Body of pancreas (tissue), 4 donors: ENCODE measurements around the gene TMEM213. TPM values are rescaled to one million over a fixed set of nuclear protein-coding genes. Genes with fewer than 3 reads are reported as not detected.

Experiments used
- ATAC-seq: fragments of 150-250 bp; one replicate; pipeline ENCODE4 v1.9.1; 2016
- DNase-seq, 4 donors: peaks; one replicate each; pipeline ENCODE4 v3.0.0-alpha.2; 2019
- H3K27ac ChIP-seq, 4 donors: fragments of 200-600 bp; sonication (generic); 1 replicate in 3 of 4; 2 replicates in 1 of 4; pipeline versions ENCODE4 v1.5.1 to v1.6.1; 2016 to 2019; ENCODE audit warnings: mild to moderate bottlenecking in 1 of 4, mixed read lengths in 1 of 4, moderate library complexity in 1 of 4
- H3K27me3 ChIP-seq, 2 donors: fragments of 200-600 bp; sonication (generic); one replicate each; pipeline ENCODE4 v1.6.0; 2016; ENCODE audit warnings: mild to moderate bottlenecking in 1 of 2
- H3K36me3 ChIP-seq, 2 donors: fragments of 200-600 bp; sonication (generic); replicated peaks in 1 of 2; 2 replicates each; pipeline ENCODE4 v1.5.1; 2016; ENCODE audit warnings: low read depth in 2 of 2; ENCODE audit not compliant: insufficient read depth in 1 of 2
- H3K4me1 ChIP-seq: fragments of 200-600 bp; sonication (generic); one replicate; pipeline ENCODE4 v1.6.0; 2016
- H3K4me3 ChIP-seq, 2 donors: fragments of 200-600 bp; sonication (generic); 1 replicate in 1 of 2; 2 replicates in 1 of 2; pipeline ENCODE4 v1.5.1; 2016 to 2019
- H3K9me3 ChIP-seq, 3 donors: fragments of 200-600 bp; sonication (generic); 1 replicate in 2 of 3; 2 replicates in 1 of 3; pipeline ENCODE4 v1.5.1; 2016
- CTCF ChIP-seq, 7 experiments: fragments of 450-650 bp in 4 of 7; fragments of 200-600 bp in 3 of 7; sonication (generic) in 3 of 7; IDR thresholded peaks; one replicate each; pipeline ENCODE4 v1.5.1; 2016 to 2019; ENCODE audit warnings: antibody characterized with exemption in 7 of 7
- POLR2A ChIP-seq, 3 donors: fragments of 450-650 bp; IDR thresholded peaks; one replicate each; pipeline ENCODE4 v1.6.1; 2016; ENCODE audit warnings: antibody characterized with exemption in 3 of 3, mild to moderate bottlenecking in 2 of 3
- WGBS, 2 donors: methylation state at CpG; one replicate each; pipeline ENCODE4 v1.1.5; 2017; 5-methylcytosine and 5-hydroxymethylcytosine counted together
- intact Hi-C: fragments of 100-400 bp; cut with DNase I; formaldehyde crosslinking; loops from one replicate; pipeline ENCODE4 v1.15.1; 2023
- total RNA-seq, 2 donors: library from RNA; depleted of rRNA; stranded (reverse); fragments of >200 nt; gene quantifications; one replicate each; pipeline ENCODE4 v1.1.0, GENCODE V29; 2016

TMEM213 gene
- total RNA-seq = not detected

GRCh38 chr7:138797715-138798320 lies at the start of gene TMEM213, which contains the start of gene ATP6V0A4:
TMEM213 (plus strand) TSS chr7:138797994; CDS start chr7:138798105, 111 bp downstream.
ATP6V0A4 (minus strand) TSS chr7:138798196; CDS start chr7:138771247, 26,949 bp downstream.
- Histone ChIP-seq H3K27ac (no peak within 1 kb of the TSS), H3K36me3 (no peaks in the 10 kb centered on the region), H3K4me1 (no peaks in the 10 kb centered on the region), H3K4me3 (no peak within 1 kb of the TSS), H3K9me3 (no peaks in the 10 kb centered on the region), H3K27me3 (no peaks in the 10 kb centered on the region)
- intact Hi-C loops = no loop called here
- 13 to 21% methylated on average over 8 to 14 of the region's 14 CpGs for WGBS, 2 donors
- TF ChIP-seq CTCF (IDR thresholded peaks at IDR 0.05) (no peak), POLR2A (IDR thresholded peaks at IDR 0.05) (no peak)
- DNase-seq = peak in 1 of 4 donors; percentile 5
- no peak for ATAC-seq

GRCh38 chr7:138748666-138749065 lies 49.1 kb upstream of the TMEM213 start:
- TF ChIP-seq CTCF (IDR thresholded peaks at IDR 0.05) = no peak
- TF ChIP-seq POLR2A (IDR thresholded peaks at IDR 0.05) = no peak
- no peak overlapping the region for H3K27ac ChIP-seq
- no peaks in the 10 kb centered on the region for H3K27me3 ChIP-seq
- intact Hi-C loops = no loop called here
- no peaks in the 10 kb centered on the region for H3K4me1 ChIP-seq
- no peaks in the 10 kb centered on the region for H3K36me3 ChIP-seq
- WGBS, 2 donors = 71 to 83% methylated on average over 6 of the region's 6 CpGs
- ATAC-seq (no peak), DNase-seq (no peak)
- H3K4me3 ChIP-seq = no peak overlapping the region
- no peaks in the 10 kb centered on the region for H3K9me3 ChIP-seq

GRCh38 chr7:138749960-138750359 lies 47.8 kb upstream of the TMEM213 start:
- intact Hi-C loops = no loop called here
- WGBS, 2 donors = 69 to 73% methylated on average over 3 of the region's 3 CpGs

GRCh38 chr7:138750473-138750872 lies 47.3 kb upstream of the TMEM213 start:
- DNase-seq (no peak), ATAC-seq (no peak)
- H3K4me3 ChIP-seq = no peak overlapping the region
- H3K27ac ChIP-seq = no peak overlapping the region
- TF ChIP-seq POLR2A (IDR thresholded peaks at IDR 0.05) (no peak), CTCF (IDR thresholded peaks at IDR 0.05) (no peak)
- no peaks in the 10 kb centered on the region for H3K27me3 ChIP-seq
- H3K4me1 ChIP-seq = no peaks in the 10 kb centered on the region
- H3K9me3 ChIP-seq = no peaks in the 10 kb centered on the region
- 87 to 93% methylated on average over 14 to 15 of the region's 15 CpGs for WGBS, 2 donors
- H3K36me3 ChIP-seq = no peaks in the 10 kb centered on the region
- intact Hi-C loops = no loop called here

More at GRCh38 chr7:138749960-138750359, 47.8 kb upstream of the TMEM213 start:
- TF ChIP-seq CTCF (IDR thresholded peaks at IDR 0.05) = no peak
- no peak for TF ChIP-seq POLR2A (IDR thresholded peaks at IDR 0.05)
- H3K4me3 ChIP-seq = no peak overlapping the region
- no peak for DNase-seq
- H3K27me3 ChIP-seq = no peaks in the 10 kb centered on the region
- no peak for ATAC-seq
- H3K27ac ChIP-seq = no peak overlapping the region
- no peaks in the 10 kb centered on the region for H3K36me3 ChIP-seq
- no peaks in the 10 kb centered on the region for H3K9me3 ChIP-seq
- H3K4me1 ChIP-seq = no peaks in the 10 kb centered on the region

- TF ChIP-seq CTCF (IDR thresholded peaks at IDR 0.05) (no peak), POLR2A (IDR thresholded peaks at IDR 0.05) (no peak)
- Histone ChIP-seq H3K4me3 (no peak overlapping the region), H3K4me1 (no peaks in the 10 kb centered on the region), H3K27me3 (no peaks in the 10 kb centered on the region), H3K27ac (no peak overlapping the region), H3K9me3 (no peaks in the 10 kb centered on the region), H3K36me3 (no peaks in the 10 kb centered on the region)
- no peak for DNase-seq
- 44 to 55% methylated on average over 12 to 18 of the region's 18 CpGs for WGBS, 2 donors
- intact Hi-C loops = no loop called here
- no peak for ATAC-seq
Measured at GRCh38 chr7:138750901-138751464, 46.8 kb upstream of the TMEM213 start.
